ENCODE results near the gene IBTK.
A peak's percentile ranks its signal among the peaks of the same experiment; 100 is the strongest.
"Not testable (repeated sequence)": the region's sequence is repeated elsewhere in the genome, so short reads cannot be mapped to it uniquely, and the experiment has no call there.

IBTK gene

DNA sequence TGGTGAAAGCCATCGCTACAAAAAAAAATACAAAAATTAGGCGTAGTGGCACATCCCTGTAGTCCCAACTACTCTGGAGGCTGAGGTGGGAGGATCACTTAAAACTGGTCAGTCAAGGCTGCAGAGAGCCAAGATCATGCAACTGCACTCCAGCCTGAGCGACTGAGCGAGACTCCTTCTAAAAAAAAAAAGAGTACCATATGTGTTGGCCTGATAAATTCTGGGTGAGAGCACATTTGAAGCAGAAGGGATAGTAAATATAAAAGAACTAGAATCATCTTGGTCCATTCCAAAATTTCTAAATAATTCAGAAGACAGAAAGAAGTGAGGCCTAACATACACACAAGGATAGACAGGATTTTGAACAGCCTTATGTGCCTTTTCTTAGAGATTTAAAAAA, 2.2 kb downstream of the IBTK start:
- FAIRE-seq: no peak

GRCh38 chr6:82243884-82244283, 3.7 kb downstream of the IBTK start:
- no peak for FAIRE-seq

GRCh38 chr6:82240186-82240585, 7.4 kb downstream of the IBTK start:
- FAIRE-seq: no peak

GRCh38 chr6:82239597-82239996, 7.9 kb downstream of the IBTK start:
- FAIRE-seq: peak; percentile 45

- no peak for FAIRE-seq
Observed at GRCh38 chr6:82237013-82237412, 10.5 kb downstream of the IBTK start.

- no peak for FAIRE-seq
Observed at GRCh38 chr6:82227770-82228169, 19.8 kb downstream of the IBTK start.

- no peak for FAIRE-seq
Observed at GRCh38 chr6:82220167-82220566, 27.4 kb downstream of the IBTK start.

DNA sequence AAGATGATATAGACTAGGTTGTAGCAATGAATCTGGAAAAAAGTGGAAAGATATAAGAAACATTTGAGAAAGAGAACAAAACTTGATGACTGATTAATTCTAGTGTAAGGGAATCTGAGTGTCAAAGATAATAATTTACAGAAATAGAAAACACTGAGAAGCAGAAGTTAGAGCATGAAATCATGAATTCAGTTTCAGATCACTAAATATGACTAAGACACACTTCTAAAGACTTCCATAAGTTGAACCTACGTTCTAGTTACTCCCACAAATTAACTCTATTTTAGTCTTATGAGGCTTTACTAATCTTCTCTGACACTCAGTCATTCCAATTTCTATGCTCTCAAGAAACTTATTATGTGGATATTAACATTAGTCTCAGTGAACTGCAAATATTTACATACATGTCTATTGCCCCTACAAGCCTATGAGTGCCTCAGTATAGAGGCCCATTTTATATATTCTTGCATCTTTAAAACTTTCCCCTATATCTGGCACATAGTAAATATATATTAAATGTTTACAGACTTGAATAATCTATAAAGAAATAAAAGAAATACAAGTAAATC, 30.4 kb downstream of the IBTK start:
- no peak for FAIRE-seq

GRCh38 chr6:82216549-82216948, 31.0 kb downstream of the IBTK start:
- no peak for FAIRE-seq

GRCh38 chr6:82211326-82211725, 36.2 kb downstream of the IBTK start:
- no peak for FAIRE-seq

- no peak for FAIRE-seq
Observed at GRCh38 chr6:82208913-82209312, 38.6 kb downstream of the IBTK start.

DNA sequence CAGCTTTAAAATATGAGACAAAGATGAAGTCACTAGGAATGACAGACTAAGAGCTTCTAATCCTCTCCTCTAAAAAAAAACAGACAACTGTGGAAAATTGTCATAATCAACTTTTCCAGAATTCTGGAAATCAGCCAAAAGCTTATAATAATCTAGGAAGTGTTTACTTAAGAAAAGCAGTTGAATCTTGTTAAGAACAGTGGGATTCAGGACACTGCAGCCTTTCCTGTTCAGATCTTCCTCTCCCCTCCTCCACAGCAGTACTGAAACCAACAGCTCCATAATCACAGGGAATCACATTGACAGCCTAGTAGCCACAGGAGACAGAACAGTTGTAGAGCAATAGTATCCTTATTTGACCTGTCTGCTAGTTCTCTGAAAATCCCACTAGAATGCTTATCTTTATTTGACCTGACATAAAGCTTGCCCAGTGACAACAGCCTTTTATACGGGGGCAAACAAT, 41.6 kb downstream of the IBTK start:
- FAIRE-seq: no peak

DNA sequence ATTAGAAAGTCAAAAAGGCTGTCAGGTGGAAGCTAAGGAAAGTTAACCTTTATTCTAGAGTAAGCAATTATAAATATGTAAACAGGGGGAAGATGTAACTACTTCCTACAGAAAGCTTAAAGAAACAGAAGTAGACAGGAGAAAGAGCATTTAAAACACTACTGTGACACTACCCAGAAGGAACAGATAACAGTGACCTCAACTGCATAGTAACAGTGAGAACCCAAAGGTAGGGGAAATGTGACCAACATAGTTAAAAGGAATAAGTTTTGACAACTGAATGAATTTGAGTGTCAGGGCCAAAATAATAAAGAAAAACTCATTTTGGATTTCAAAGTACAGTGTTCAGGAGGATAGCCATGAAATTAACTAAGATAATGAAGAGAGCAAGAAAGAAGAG, 43.5 kb downstream of the IBTK start:
- no peak for FAIRE-seq

GRCh38 chr6:82197784-82198183, 49.8 kb downstream of the IBTK start:
- no peak for FAIRE-seq

- not testable (repeated sequence) for FAIRE-seq
Observed at GRCh38 chr6:82197245-82197644, 50.3 kb downstream of the IBTK start.

DNA sequence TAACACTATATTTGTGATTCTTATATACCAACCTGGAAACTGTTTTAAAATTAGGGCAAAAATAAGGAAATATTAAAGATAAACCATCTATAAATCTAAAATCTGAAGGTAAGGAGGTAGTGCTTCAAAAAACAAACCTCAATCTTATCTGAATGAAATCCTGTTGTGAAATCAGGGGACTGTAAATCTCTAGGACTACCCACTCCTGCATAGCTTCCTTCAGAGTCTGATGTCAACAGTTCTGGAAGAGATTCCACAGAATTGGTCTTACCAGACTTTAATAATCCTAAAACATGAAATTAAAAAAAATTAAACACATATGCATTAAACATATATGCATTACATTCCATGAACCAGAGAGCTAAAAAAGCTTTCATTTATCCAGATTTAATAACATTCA, 51.4 kb downstream of the IBTK start:
- no peak for FAIRE-seq

- FAIRE-seq: no peak
Observed at GRCh38 chr6:82195619-82196018, 51.9 kb downstream of the IBTK start.

GRCh38 chr6:82185948-82186535, 61.5 kb downstream of the IBTK start:
- FAIRE-seq: no peak

GRCh38 chr6:82183642-82184282, 63.8 kb downstream of the IBTK start:
- FAIRE-seq: no peak

DNA sequence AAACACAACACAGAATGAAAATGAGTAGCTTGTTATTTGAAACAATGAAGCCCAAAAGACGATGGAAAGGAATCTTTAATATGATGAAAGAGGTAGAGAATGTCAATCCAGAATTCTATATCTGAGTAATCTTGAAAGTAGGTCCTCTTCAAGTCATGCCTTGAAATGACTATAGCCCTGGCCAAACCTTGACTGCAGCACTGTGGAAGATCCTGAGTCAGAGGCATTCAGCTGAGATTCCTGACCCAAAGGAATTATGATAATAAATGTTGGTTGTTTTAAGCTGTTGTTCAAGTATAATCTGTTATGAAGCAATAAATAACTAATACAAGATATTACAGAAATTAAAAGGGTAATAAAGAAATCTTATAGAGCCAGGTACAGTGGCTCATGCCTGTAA, 64.8 kb downstream of the IBTK start:
- no peak for FAIRE-seq

GRCh38 chr6:82179415-82179814, 68.1 kb downstream of the IBTK start:
- FAIRE-seq: no peak

DNA sequence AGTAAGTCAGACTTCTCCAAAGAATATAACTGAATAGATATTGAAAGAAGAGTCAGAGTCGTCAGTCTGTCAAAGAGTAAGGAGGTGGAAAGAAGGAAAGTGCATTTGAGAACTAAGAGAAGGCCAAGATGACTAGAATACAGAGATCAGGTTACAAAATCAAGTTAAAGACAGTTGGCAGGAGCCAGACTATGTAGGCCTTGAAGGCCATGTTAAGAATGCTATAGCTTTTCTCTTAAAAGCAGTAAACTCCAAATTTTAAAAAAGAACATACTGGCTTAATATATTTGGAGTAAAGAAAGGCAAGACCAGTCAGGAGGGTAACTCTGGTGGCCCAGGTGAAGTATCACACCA, 68.8 kb downstream of the IBTK start:
- FAIRE-seq: no peak

GRCh38 chr6:82178077-82178758, 69.3 kb downstream of the IBTK start:
- peak; percentile 41 for FAIRE-seq

DNA sequence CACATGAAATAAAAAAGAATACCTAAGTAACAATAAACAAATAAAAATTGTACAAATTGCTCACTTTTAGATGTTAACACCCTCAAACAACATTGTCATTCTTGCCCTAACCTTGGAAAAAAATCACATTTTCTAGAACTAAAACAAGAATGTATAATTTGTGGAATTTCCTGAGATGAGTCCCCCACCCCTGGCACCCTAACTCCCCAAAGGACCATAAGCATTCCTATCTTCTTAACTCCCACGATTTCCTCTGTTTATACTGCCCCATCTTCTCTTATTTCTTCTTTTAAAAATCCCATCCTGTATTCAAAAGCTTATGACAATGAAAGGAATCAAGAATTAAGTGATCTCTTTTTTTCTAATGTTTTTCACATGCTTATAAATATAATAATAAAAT, 70.9 kb downstream of the IBTK start:
- FAIRE-seq: no peak
